ENCODE measurements around the gene LAMA2. TPM values are rescaled to one million over a fixed set of nuclear protein-coding genes. Genes with fewer than 3 reads are reported as not detected.
"Not testable (repeated sequence)": the region's sequence is repeated elsewhere in the genome, so short reads cannot be mapped to it uniquely, and the experiment has no call there.

Gene LAMA2
- total and polyA plus RNA-seq, 10 donors, result 0.83 to 66.6 (median 18.8) TPM

- no peaks in the 10 kb centered on the region for H3K27me3 ChIP-seq (replicated peaks in 1 of 7)
- H3K27ac ChIP-seq, result no peak overlapping the region
- no peak for TF ChIP-seq POLR2A (IDR thresholded peaks at IDR 0.05)
- TF ChIP-seq CTCF (IDR thresholded peaks at IDR 0.05 in 8 of 11, conservative IDR thresholded peaks at IDR 0.05 in 3 of 11), result no peak
- TF ChIP-seq POLR2AphosphoS5 (IDR thresholded peaks at IDR 0.05), result no peak
- no peak overlapping the region for H3K4me3 ChIP-seq
- no peaks in the 10 kb centered on the region for H3K4me1 ChIP-seq
- no peaks in the 10 kb centered on the region for H3K36me3 ChIP-seq
- 80 to 90% (median 85%) methylated on average over 4 of the region's 4 CpGs for WGBS, 5 donors
- intact Hi-C loops (cut with DNase I; ENCODE audit: low total_unique reads), result no loop called here
- DNase-seq, result no peak
- no peaks in the 10 kb centered on the region for H3K9me3 ChIP-seq
These were observed 270.3 kb downstream of the LAMA2 start for GRCh38 chr6:129153257-129153656.

GRCh38 chr6:129159242-129159641 is 276.3 kb downstream of the LAMA2 start:
- TF ChIP-seq POLR2AphosphoS5 (IDR thresholded peaks at IDR 0.05), result peak; percentile 46 to 80 (median 56)
- peak; percentile 49 for DNase-seq
- H3K27me3 ChIP-seq (replicated peaks in 1 of 7); H3K9me3 ChIP-seq; intact Hi-C loops (cut with DNase I; ENCODE audit: low total_unique reads); H3K36me3 ChIP-seq; H3K4me3 ChIP-seq; H3K4me1 ChIP-seq; H3K27ac ChIP-seq: not testable (repeated sequence)
- 74 to 87% (median 82%) methylated on average over 17 of the region's 17 CpGs for WGBS, 5 donors

- no peaks in the 10 kb centered on the region for H3K4me1 ChIP-seq
These were observed 279.7 kb downstream of the LAMA2 start for GRCh38 chr6:129162605-129163004.

GRCh38 chr6:129163551-129163950 is 280.6 kb downstream of the LAMA2 start:
- H3K4me1 ChIP-seq, result no peaks in the 10 kb centered on the region
- intact Hi-C loops (cut with DNase I; ENCODE audit: low total_unique reads), result no loop called here
- 84 to 92% (median 86%) methylated on average over 2 of the region's 2 CpGs for WGBS, 5 donors
- TF ChIP-seq POLR2A (IDR thresholded peaks at IDR 0.05) (no peak), POLR2AphosphoS5 (IDR thresholded peaks at IDR 0.05) (no peak), CTCF (IDR thresholded peaks at IDR 0.05 in 8 of 11, conservative IDR thresholded peaks at IDR 0.05 in 3 of 11) (no peak)
- DNase-seq, result no peak
- H3K9me3 ChIP-seq, result peaks cover 0 to 4% (median 0%) of the 10 kb centered on the region in 8 donors
- H3K36me3 ChIP-seq, result no peaks in the 10 kb centered on the region
- H3K27me3 ChIP-seq (replicated peaks in 1 of 7), result no peaks in the 10 kb centered on the region
- H3K4me3 ChIP-seq, result no peak overlapping the region
- H3K27ac ChIP-seq, result no peak overlapping the region

More at GRCh38 chr6:129162605-129163004, 279.7 kb downstream of the LAMA2 start:
- DNase-seq, result no peak
- Histone ChIP-seq H3K4me3 (no peak overlapping the region), H3K36me3 (no peaks in the 10 kb centered on the region), H3K27ac (no peak overlapping the region), H3K27me3 (replicated peaks in 1 of 7) (no peaks in the 10 kb centered on the region), H3K9me3 (peaks cover 0 to 4% (median 0%) of the 10 kb centered on the region in 8 donors)
- 84 to 95% (median 88%) methylated on average over 1 of the region's 1 CpG for WGBS, 5 donors
- no peak for TF ChIP-seq CTCF (IDR thresholded peaks at IDR 0.05 in 8 of 11, conservative IDR thresholded peaks at IDR 0.05 in 3 of 11)
- TF ChIP-seq POLR2AphosphoS5 (IDR thresholded peaks at IDR 0.05), result no peak
- TF ChIP-seq POLR2A (IDR thresholded peaks at IDR 0.05), result no peak
- intact Hi-C loops (cut with DNase I; ENCODE audit: low total_unique reads), result no loop called here

- intact Hi-C loops (cut with DNase I; ENCODE audit: low total_unique reads), result no loop called here
- DNase-seq, result no peak
- TF ChIP-seq POLR2AphosphoS5 (IDR thresholded peaks at IDR 0.05) (no peak), CTCF (IDR thresholded peaks at IDR 0.05 in 8 of 11, conservative IDR thresholded peaks at IDR 0.05 in 3 of 11) (no peak), POLR2A (IDR thresholded peaks at IDR 0.05) (no peak)
- 82 to 92% (median 87%) methylated on average over 3 of the region's 3 CpGs for WGBS, 5 donors
- no peak overlapping the region for H3K27ac ChIP-seq
- peaks cover 0 to 4% (median 0%) of the 10 kb centered on the region in 8 donors for H3K9me3 ChIP-seq
- no peaks in the 10 kb centered on the region for H3K4me1 ChIP-seq
- H3K4me3 ChIP-seq, result no peak overlapping the region
- H3K27me3 ChIP-seq (replicated peaks in 1 of 7), result no peaks in the 10 kb centered on the region
- no peaks in the 10 kb centered on the region for H3K36me3 ChIP-seq
These were observed 281.1 kb downstream of the LAMA2 start for GRCh38 chr6:129164032-129164431.

- not testable (repeated sequence) for H3K27me3 ChIP-seq (replicated peaks in 1 of 7); DNase-seq
These were observed 289.5 kb downstream of the LAMA2 start for GRCh38 chr6:129172279-129172995.

More at GRCh38 chr6:129172279-129172995, 289.5 kb downstream of the LAMA2 start:
- H3K9me3 ChIP-seq; H3K36me3 ChIP-seq; H3K27ac ChIP-seq; H3K4me1 ChIP-seq; intact Hi-C loops (cut with DNase I; ENCODE audit: low total_unique reads): not testable (repeated sequence)
- peak overlapping the region in 2 of 8 donors; percentile 3 to 22 for H3K4me3 ChIP-seq
- 36 to 61% (median 44%) methylated on average over 18 to 20 of the region's 20 CpGs for WGBS, 5 donors

All from spleen (tissue), 11 donors.